ENCODE measurements around the gene GNRHR.

GNRHR gene

GRCh38 chr4:67702166-67702565 lies 52.0 kb downstream of the GNRHR start:
- Histone ChIP-seq H2BK12ac (ENCODE audit: low read length) (no peak overlapping the region), H3K18ac (ENCODE audit: low read length) (no peak overlapping the region), H3K4me1 (ENCODE audit: control insufficient read depth in 2 of 2, insufficient read depth in 1 of 2, low read depth in 1 of 2, low read length in 2 of 2) (peaks cover 4 to 5% of the 10 kb centered on the region in 2 donors), H3K4ac (ENCODE audit: low read length) (no peak overlapping the region), H2BK120ac (ENCODE audit: low read depth, low read length) (no peak overlapping the region), H2BK15ac (ENCODE audit: low read length) (no peak overlapping the region), H4K91ac (ENCODE audit: low read depth, low read length, poor library complexity) (no peak overlapping the region), H3K4me3 (ENCODE audit: low read length in 2 of 2) (peak overlapping the region in 1 of 2 donors; percentile 67), H3K14ac (ENCODE audit: low read length) (no peak overlapping the region), H4K8ac (ENCODE audit: low read depth, low read length) (no peak overlapping the region), H3K23ac (ENCODE audit: low read depth, low read length, poor library complexity) (no peak overlapping the region), H2AK5ac (ENCODE audit: low read depth, low read length) (no peak overlapping the region), H3K36me3 (replicated peaks in 1 of 2; ENCODE audit: control insufficient read depth in 2 of 2, insufficient read depth in 2 of 2, low read length in 2 of 2) (peaks cover 0 to 9% of the 10 kb centered on the region in 2 donors), H3K27me3 (ENCODE audit: control insufficient read depth in 3 of 3, insufficient read depth in 3 of 3, low read depth in 1 of 3, low read length in 3 of 3) (no peaks in the 10 kb centered on the region), H2AFZ (ENCODE audit: low read length) (peak overlapping the region; percentile 95), H3K4me2 (ENCODE audit: insufficient read depth, low read length, poor library complexity, severe bottlenecking) (no peak overlapping the region), H3K9ac (ENCODE audit: low read depth, low read length, poor library complexity) (no peak overlapping the region), H3K79me1 (ENCODE audit: low read depth, low read length) (no peaks in the 10 kb centered on the region), H3K27ac (replicated peaks; ENCODE audit: low read length) (no peak overlapping the region), H3K9me3 (replicated peaks in 1 of 2; ENCODE audit: control insufficient read depth in 2 of 2, insufficient read depth in 1 of 2, low read depth in 1 of 2, low read length in 2 of 2) (peaks cover 0 to 4% of the 10 kb centered on the region in 2 donors), H2BK5ac (ENCODE audit: low read length) (no peak overlapping the region)
- DNase-seq (ENCODE audit: low spot score), result no peak
- 100% methylated on average over 1 of the region's 2 CpGs; no CpG with 5 or more reads in 1 of the 2 donors for WGBS, 2 donors (ENCODE audit: extremely low coverage in 2 of 2, insufficient read length in 2 of 2, insufficient replicate concordance in 1 of 2)

GRCh38 chr4:67701517-67701850 lies 52.7 kb downstream of the GNRHR start:
- Histone ChIP-seq H3K27ac (replicated peaks; ENCODE audit: low read length) (no peak overlapping the region), H4K91ac (ENCODE audit: low read depth, low read length, poor library complexity) (no peak overlapping the region), H3K79me1 (ENCODE audit: low read depth, low read length) (no peaks in the 10 kb centered on the region), H3K18ac (ENCODE audit: low read length) (no peak overlapping the region), H2BK12ac (ENCODE audit: low read length) (no peak overlapping the region), H2BK15ac (ENCODE audit: low read length) (no peak overlapping the region), H3K27me3 (ENCODE audit: control insufficient read depth in 3 of 3, insufficient read depth in 3 of 3, low read depth in 1 of 3, low read length in 3 of 3) (no peaks in the 10 kb centered on the region), H3K4me3 (ENCODE audit: low read length in 2 of 2) (peak overlapping the region; percentile 67 to 75), H3K9me3 (replicated peaks in 1 of 2; ENCODE audit: control insufficient read depth in 2 of 2, insufficient read depth in 1 of 2, low read depth in 1 of 2, low read length in 2 of 2) (no peaks in the 10 kb centered on the region), H3K4ac (ENCODE audit: low read length) (no peak overlapping the region), H3K9ac (ENCODE audit: low read depth, low read length, poor library complexity) (no peak overlapping the region), H3K14ac (ENCODE audit: low read length) (no peak overlapping the region), H3K36me3 (replicated peaks in 1 of 2; ENCODE audit: control insufficient read depth in 2 of 2, insufficient read depth in 2 of 2, low read length in 2 of 2) (peaks cover 0 to 15% of the 10 kb centered on the region in 2 donors), H3K4me1 (ENCODE audit: control insufficient read depth in 2 of 2, insufficient read depth in 1 of 2, low read depth in 1 of 2, low read length in 2 of 2) (peaks cover 4 to 5% of the 10 kb centered on the region in 2 donors), H3K23ac (ENCODE audit: low read depth, low read length, poor library complexity) (no peak overlapping the region), H4K8ac (ENCODE audit: low read depth, low read length) (no peak overlapping the region), H3K4me2 (ENCODE audit: insufficient read depth, low read length, poor library complexity, severe bottlenecking) (no peak overlapping the region), H2BK5ac (ENCODE audit: low read length) (no peak overlapping the region), H2AK5ac (ENCODE audit: low read depth, low read length) (no peak overlapping the region), H2BK120ac (ENCODE audit: low read depth, low read length) (no peak overlapping the region), H2AFZ (ENCODE audit: low read length) (peak overlapping the region; percentile 95)
- no peak for DNase-seq (ENCODE audit: low spot score)
- no CpG with 5 or more reads among the region's 4 CpGs for WGBS, 2 donors (ENCODE audit: extremely low coverage in 2 of 2, insufficient read length in 2 of 2, insufficient replicate concordance in 1 of 2)

- Histone ChIP-seq H2AFZ (ENCODE audit: low read length) (peak within 1 kb of the TSS; percentile 95), H3K18ac (ENCODE audit: low read length) (peak within 1 kb of the TSS; percentile 95), H2BK120ac (ENCODE audit: low read depth, low read length) (no peak within 1 kb of the TSS), H2BK12ac (ENCODE audit: low read length) (no peak within 1 kb of the TSS), H3K9ac (ENCODE audit: low read depth, low read length, poor library complexity) (peak within 1 kb of the TSS; percentile 77), H3K4me1 (ENCODE audit: control insufficient read depth in 2 of 2, insufficient read depth in 1 of 2, low read depth in 1 of 2, low read length in 2 of 2) (peaks cover 4 to 5% of the 10 kb centered on the region in 2 donors), H3K9me3 (replicated peaks in 1 of 2; ENCODE audit: control insufficient read depth in 2 of 2, insufficient read depth in 1 of 2, low read depth in 1 of 2, low read length in 2 of 2) (no peaks in the 10 kb centered on the region), H3K36me3 (replicated peaks in 1 of 2; ENCODE audit: control insufficient read depth in 2 of 2, insufficient read depth in 2 of 2, low read length in 2 of 2) (peaks cover 0 to 21% of the 10 kb centered on the region in 2 donors), H3K4me2 (ENCODE audit: insufficient read depth, low read length, poor library complexity, severe bottlenecking) (peak within 1 kb of the TSS; percentile 43), H2BK5ac (ENCODE audit: low read length) (peak within 1 kb of the TSS; percentile 90), H3K27me3 (ENCODE audit: control insufficient read depth in 3 of 3, insufficient read depth in 3 of 3, low read depth in 1 of 3, low read length in 3 of 3) (no peaks in the 10 kb centered on the region), H3K4me3 (ENCODE audit: low read length in 2 of 2) (peak within 1 kb of the TSS; percentile 67 to 96), H3K79me1 (ENCODE audit: low read depth, low read length) (no peaks in the 10 kb centered on the region), H2BK15ac (ENCODE audit: low read length) (peak within 1 kb of the TSS; percentile 75), H3K14ac (ENCODE audit: low read length) (peak within 1 kb of the TSS; percentile 56), H3K27ac (replicated peaks; ENCODE audit: low read length) (peak within 1 kb of the TSS; percentile 78), H3K23ac (ENCODE audit: low read depth, low read length, poor library complexity) (peak within 1 kb of the TSS; percentile 80), H2AK5ac (ENCODE audit: low read depth, low read length) (no peak within 1 kb of the TSS), H3K4ac (ENCODE audit: low read length) (no peak within 1 kb of the TSS), H4K91ac (ENCODE audit: low read depth, low read length, poor library complexity) (no peak within 1 kb of the TSS), H4K8ac (ENCODE audit: low read depth, low read length) (no peak within 1 kb of the TSS)
- DNase-seq (ENCODE audit: low spot score), result peak; percentile 88
- no CpG with 5 or more reads among the region's 57 CpGs for WGBS, 2 donors (ENCODE audit: extremely low coverage in 2 of 2, insufficient read length in 2 of 2, insufficient replicate concordance in 1 of 2)
These were observed 53.3 kb downstream of the GNRHR start, which contains the start of gene UBA6 for GRCh38 chr4:67700738-67701516. Gene UBA6, minus strand, starts transcription at chr4:67701155. Its CDS starts 36 bp downstream, at chr4:67701119.

GRCh38 chr4:67700116-67700737 lies 54.0 kb downstream of the GNRHR start:
- peak overlapping the region; percentile 95 for H2AFZ ChIP-seq (ENCODE audit: low read length)
- H3K27ac ChIP-seq (replicated peaks; ENCODE audit: low read length), result peak overlapping the region; percentile 78
- H2BK5ac ChIP-seq (ENCODE audit: low read length), result peak overlapping the region; percentile 90
- no peak for DNase-seq (ENCODE audit: low spot score)
- H2BK12ac ChIP-seq (ENCODE audit: low read length), result no peak overlapping the region
- H2BK120ac ChIP-seq (ENCODE audit: low read depth, low read length), result no peak overlapping the region
- no peaks in the 10 kb centered on the region for H3K9me3 ChIP-seq (replicated peaks in 1 of 2; ENCODE audit: control insufficient read depth in 2 of 2, insufficient read depth in 1 of 2, low read depth in 1 of 2, low read length in 2 of 2)
- peak overlapping the region; percentile 77 for H3K9ac ChIP-seq (ENCODE audit: low read depth, low read length, poor library complexity)
- H4K91ac ChIP-seq (ENCODE audit: low read depth, low read length, poor library complexity), result no peak overlapping the region
- no peak overlapping the region for H3K14ac ChIP-seq (ENCODE audit: low read length)
- H3K27me3 ChIP-seq (ENCODE audit: control insufficient read depth in 3 of 3, insufficient read depth in 3 of 3, low read depth in 1 of 3, low read length in 3 of 3), result no peaks in the 10 kb centered on the region
- peaks cover 0 to 28% of the 10 kb centered on the region in 2 donors for H3K36me3 ChIP-seq (replicated peaks in 1 of 2; ENCODE audit: control insufficient read depth in 2 of 2, insufficient read depth in 2 of 2, low read length in 2 of 2)
- no peaks in the 10 kb centered on the region for H3K79me1 ChIP-seq (ENCODE audit: low read depth, low read length)
- WGBS, 2 donors (ENCODE audit: extremely low coverage in 2 of 2, insufficient read length in 2 of 2, insufficient replicate concordance in 1 of 2), result no CpG with 5 or more reads among the region's 11 CpGs
- H2BK15ac ChIP-seq (ENCODE audit: low read length), result peak overlapping the region; percentile 75
- H3K18ac ChIP-seq (ENCODE audit: low read length), result peak overlapping the region; percentile 95
- H2AK5ac ChIP-seq (ENCODE audit: low read depth, low read length), result no peak overlapping the region
- peak overlapping the region; percentile 67 to 96 for H3K4me3 ChIP-seq (ENCODE audit: low read length in 2 of 2)
- H3K23ac ChIP-seq (ENCODE audit: low read depth, low read length, poor library complexity), result peak overlapping the region; percentile 80
- no peak overlapping the region for H4K8ac ChIP-seq (ENCODE audit: low read depth, low read length)
- H3K4ac ChIP-seq (ENCODE audit: low read length), result no peak overlapping the region
- H3K4me2 ChIP-seq (ENCODE audit: insufficient read depth, low read length, poor library complexity, severe bottlenecking), result peak overlapping the region; percentile 43
- peaks cover 4 to 5% of the 10 kb centered on the region in 2 donors for H3K4me1 ChIP-seq (ENCODE audit: control insufficient read depth in 2 of 2, insufficient read depth in 1 of 2, low read depth in 1 of 2, low read length in 2 of 2)
